ENCODE results near the gene PCBP3. TPM values are rescaled to one million over a fixed set of nuclear protein-coding genes. Genes with fewer than 3 reads are reported as not detected.
A peak's percentile ranks its signal among the peaks of the same experiment; 100 is the strongest.

Gene PCBP3
- total and polyA plus RNA-seq, 2 donors from 2014 or later, result 2.3 to 5.4 TPM

DNA sequence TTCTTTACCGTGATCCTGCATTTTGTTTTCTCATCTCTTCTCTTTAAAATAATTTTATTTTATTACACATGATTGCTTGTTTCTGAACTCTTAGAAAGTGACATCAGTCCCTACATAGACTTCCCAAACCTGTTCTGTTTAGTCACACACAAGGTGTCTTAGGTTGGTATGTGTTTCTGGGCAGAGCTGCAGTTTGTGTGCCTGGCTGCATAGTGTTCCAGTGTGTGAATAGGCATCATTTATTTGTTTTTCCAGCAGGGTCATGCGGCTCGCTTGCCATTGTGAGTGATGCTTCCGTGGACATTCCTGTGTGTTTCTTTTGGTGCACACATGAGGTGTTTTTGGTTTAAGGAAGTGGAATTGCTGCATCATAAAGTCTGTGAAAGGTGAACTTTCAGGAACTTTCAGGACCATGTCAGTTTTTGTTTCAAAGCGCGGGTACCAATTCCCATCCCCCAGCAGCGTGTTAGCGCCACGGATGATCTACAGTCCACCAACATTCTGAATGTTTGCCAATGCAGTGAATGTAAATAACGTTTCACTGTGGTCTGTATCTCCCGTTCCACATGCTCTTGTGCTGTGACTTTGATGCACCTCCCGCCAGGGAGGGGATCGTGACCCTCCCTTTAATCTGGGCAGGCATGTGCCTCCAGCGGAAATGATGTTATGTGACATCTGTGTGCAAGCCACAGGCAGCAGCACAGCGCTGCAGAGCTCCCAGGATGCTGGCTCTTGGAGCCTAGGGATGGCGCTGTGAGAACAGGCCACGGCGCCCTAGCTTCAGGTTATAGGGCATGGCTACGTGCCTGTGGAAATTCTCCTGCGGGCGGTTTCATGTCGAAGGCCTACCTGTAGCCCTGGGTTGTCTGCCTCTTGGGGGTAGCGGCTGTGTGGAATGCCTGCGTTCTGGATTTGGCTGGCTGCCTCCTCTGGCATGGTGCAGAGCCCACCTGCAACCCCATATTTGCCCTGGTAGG lies 193.5 kb downstream of the PCBP3 start:
- TF ChIP-seq, protein P1, sequence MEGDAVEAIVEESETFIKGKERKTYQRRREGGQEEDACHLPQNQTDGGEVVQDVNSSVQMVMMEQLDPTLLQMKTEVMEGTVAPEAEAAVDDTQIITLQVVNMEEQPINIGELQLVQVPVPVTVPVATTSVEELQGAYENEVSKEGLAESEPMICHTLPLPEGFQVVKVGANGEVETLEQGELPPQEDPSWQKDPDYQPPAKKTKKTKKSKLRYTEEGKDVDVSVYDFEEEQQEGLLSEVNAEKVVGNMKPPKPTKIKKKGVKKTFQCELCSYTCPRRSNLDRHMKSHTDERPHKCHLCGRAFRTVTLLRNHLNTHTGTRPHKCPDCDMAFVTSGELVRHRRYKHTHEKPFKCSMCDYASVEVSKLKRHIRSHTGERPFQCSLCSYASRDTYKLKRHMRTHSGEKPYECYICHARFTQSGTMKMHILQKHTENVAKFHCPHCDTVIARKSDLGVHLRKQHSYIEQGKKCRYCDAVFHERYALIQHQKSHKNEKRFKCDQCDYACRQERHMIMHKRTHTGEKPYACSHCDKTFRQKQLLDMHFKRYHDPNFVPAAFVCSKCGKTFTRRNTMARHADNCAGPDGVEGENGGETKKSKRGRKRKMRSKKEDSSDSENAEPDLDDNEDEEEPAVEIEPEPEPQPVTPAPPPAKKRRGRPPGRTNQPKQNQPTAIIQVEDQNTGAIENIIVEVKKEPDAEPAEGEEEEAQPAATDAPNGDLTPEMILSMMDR (IDR thresholded peaks at IDR 0.05; ENCODE audit: borderline replicate concordance, extremely low read depth, insufficient read depth), result no peak
- H3K36me3 ChIP-seq (ENCODE audit: control insufficient read depth in 2 of 3, insufficient read depth in 3 of 3, low read length in 3 of 3), result no peaks in the 10 kb centered on the region
- DNase-seq (peak in 1 of 5 donors; percentile 48), FAIRE-seq (no peak)
- no peak overlapping the region for H3K9ac ChIP-seq (ENCODE audit: low read length in 3 of 3)
- intact Hi-C loops (cut with DNase I), result no loop called here
- peaks cover 3 to 8% (median 4%) of the 10 kb centered on the region in 3 donors for H3K9me3 ChIP-seq (ENCODE audit: control insufficient read depth in 2 of 3, insufficient read depth in 1 of 3, low read length in 3 of 3)
- no peaks in the 10 kb centered on the region for H3K27me3 ChIP-seq (ENCODE audit: control insufficient read depth, insufficient read depth, low read length)
- H3K4me3 ChIP-seq (ENCODE audit: low read length in 3 of 3), result no peak overlapping the region
- H3K4me1 ChIP-seq (ENCODE audit: control insufficient read depth in 2 of 3, insufficient read depth in 2 of 3, low read depth in 1 of 3, low read length in 3 of 3), result no peaks in the 10 kb centered on the region
- no peak overlapping the region for H3K27ac ChIP-seq (ENCODE audit: low read depth in 2 of 2, low read length in 2 of 2)

GRCh38 chr21:45837936-45838335 lies 194.4 kb downstream of the PCBP3 start:
- DNase-seq (no peak), FAIRE-seq (no peak)
- H3K36me3 ChIP-seq (ENCODE audit: control insufficient read depth in 2 of 3, insufficient read depth in 3 of 3, low read length in 3 of 3), result no peaks in the 10 kb centered on the region
- H3K27ac ChIP-seq (ENCODE audit: low read depth in 2 of 2, low read length in 2 of 2), result no peak overlapping the region
- H3K27me3 ChIP-seq (ENCODE audit: control insufficient read depth, insufficient read depth, low read length), result no peaks in the 10 kb centered on the region
- H3K4me3 ChIP-seq (ENCODE audit: low read length in 3 of 3), result no peak overlapping the region
- H3K9ac ChIP-seq (ENCODE audit: low read length in 3 of 3), result no peak overlapping the region
- TF ChIP-seq, protein P1 (IDR thresholded peaks at IDR 0.05; ENCODE audit: borderline replicate concordance, extremely low read depth, insufficient read depth), result no peak
- intact Hi-C loops (cut with DNase I), result no loop called here
- H3K4me1 ChIP-seq (ENCODE audit: control insufficient read depth in 2 of 3, insufficient read depth in 2 of 3, low read depth in 1 of 3, low read length in 3 of 3), result no peaks in the 10 kb centered on the region
- H3K9me3 ChIP-seq (ENCODE audit: control insufficient read depth in 2 of 3, insufficient read depth in 1 of 3, low read length in 3 of 3), result peaks cover 3 to 8% (median 4%) of the 10 kb centered on the region in 3 donors

DNA sequence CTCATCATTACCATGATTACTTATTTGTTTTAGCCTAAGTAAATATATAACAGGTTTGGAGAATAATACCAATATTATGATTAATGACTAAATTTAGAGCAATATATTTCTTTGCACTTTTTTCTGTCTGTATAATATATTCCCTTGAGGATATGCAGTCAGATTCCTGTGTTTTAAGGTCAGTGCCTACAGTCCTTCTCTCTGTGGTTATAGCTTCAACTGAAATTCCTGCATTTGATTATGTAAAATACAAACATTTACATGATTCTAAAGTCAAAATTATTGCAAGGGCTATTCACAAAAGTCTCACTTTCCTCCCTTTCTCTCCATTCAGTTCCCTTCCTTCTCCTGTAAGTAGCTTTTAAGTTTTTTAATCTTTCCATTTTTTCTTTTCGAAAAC lies 195.1 kb downstream of the PCBP3 start:
- no peak overlapping the region for H3K9ac ChIP-seq (ENCODE audit: low read length in 3 of 3)
- no peak overlapping the region for H3K4me3 ChIP-seq (ENCODE audit: low read length in 3 of 3)
- intact Hi-C loops (cut with DNase I), result no loop called here
- peaks cover 3 to 8% (median 4%) of the 10 kb centered on the region in 3 donors for H3K9me3 ChIP-seq (ENCODE audit: control insufficient read depth in 2 of 3, insufficient read depth in 1 of 3, low read length in 3 of 3)
- TF ChIP-seq, protein P1 (IDR thresholded peaks at IDR 0.05; ENCODE audit: borderline replicate concordance, extremely low read depth, insufficient read depth), result no peak
- no peak for FAIRE-seq
- H3K27me3 ChIP-seq (ENCODE audit: control insufficient read depth, insufficient read depth, low read length), result no peaks in the 10 kb centered on the region
- DNase-seq, result no peak
- no peaks in the 10 kb centered on the region for H3K36me3 ChIP-seq (ENCODE audit: control insufficient read depth in 2 of 3, insufficient read depth in 3 of 3, low read length in 3 of 3)
- no peak overlapping the region for H3K27ac ChIP-seq (ENCODE audit: low read depth in 2 of 2, low read length in 2 of 2)
- no peaks in the 10 kb centered on the region for H3K4me1 ChIP-seq (ENCODE audit: control insufficient read depth in 2 of 3, insufficient read depth in 2 of 3, low read depth in 1 of 3, low read length in 3 of 3)

Measured in kidney (tissue), 14 donors.